ENCODE results near the gene CTXN2. TPM values are rescaled to one million over a fixed set of nuclear protein-coding genes. Genes with fewer than 3 reads are reported as not detected.

CTXN2 gene
- total RNA-seq, 1 experiment from 2014 or later, result not detected

DNA sequence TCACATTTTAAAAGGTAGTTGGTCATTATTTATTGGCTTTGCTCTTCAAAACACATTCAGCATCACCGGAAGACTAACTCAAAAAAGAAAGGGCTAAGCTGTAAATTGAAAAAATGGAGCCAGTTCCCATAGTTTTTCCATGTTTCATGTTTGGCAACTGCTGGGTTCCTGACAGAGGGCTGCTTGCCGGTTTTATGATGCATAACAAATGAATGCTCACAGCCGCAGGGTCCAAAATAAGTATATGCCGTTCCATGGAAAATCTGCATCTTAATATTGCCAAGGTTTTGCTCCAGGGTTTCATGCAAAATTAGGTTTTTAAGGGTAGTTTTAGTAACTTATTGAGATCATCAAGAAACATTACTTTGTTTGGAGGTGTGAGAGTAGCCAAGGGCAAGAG, 30.4 kb downstream of the CTXN2 start:
- ChIA-PET CTCF (no interaction called here), POLR2A (ENCODE audit: unreplicated experiment) (no interaction called here)
- Histone ChIP-seq H3K79me2 (ENCODE audit: low read depth) (no peaks in the 10 kb centered on the region), H3K9me2 (ENCODE audit: insufficient read depth) (no peaks in the 10 kb centered on the region), H3F3A (ENCODE audit: insufficient read depth, low read depth) (no peaks in the 10 kb centered on the region), H3K4me3 (no peak overlapping the region), H3K36me3 (ENCODE audit: low read depth) (no peaks in the 10 kb centered on the region), H3K27me3 (ENCODE audit: insufficient read depth, low read depth) (no peaks in the 10 kb centered on the region; the same call in 1 of the 2 replicates), H3K9me3 (ENCODE audit: insufficient read depth, low read depth) (no peaks in the 10 kb centered on the region), H3K4me2 (no peak overlapping the region), H3K27ac (no peak overlapping the region), H2AFZ (no peak overlapping the region), H4K20me1 (ENCODE audit: insufficient read depth) (no peaks in the 10 kb centered on the region), H3K4me1 (replicated peaks; ENCODE audit: insufficient read depth) (no peaks in the 10 kb centered on the region)
- intact Hi-C loops (cut with micrococcal nuclease; ENCODE audit: unreplicated experiment), result no loop called here
- no peak for DNase-seq
- TF ChIP-seq CTCF (conservative IDR thresholded peaks at IDR 0.05) (no peak), EZH2 (IDR thresholded peaks at IDR 0.05; ENCODE audit: low read depth) (no peak)
- no TSS peak for BruUV-seq (replicated peaks)

- H3K4me3 ChIP-seq, result no peak overlapping the region
- POLR2A ChIA-PET (ENCODE audit: unreplicated experiment), result no interaction called here
- no peaks in the 10 kb centered on the region for H3K4me1 ChIP-seq (replicated peaks; ENCODE audit: insufficient read depth)
- no peaks in the 10 kb centered on the region for H3K36me3 ChIP-seq (ENCODE audit: low read depth)
- H4K20me1 ChIP-seq (ENCODE audit: insufficient read depth), result no peaks in the 10 kb centered on the region
- no peaks in the 10 kb centered on the region for H3F3A ChIP-seq (ENCODE audit: insufficient read depth, low read depth)
- TF ChIP-seq EZH2 (IDR thresholded peaks at IDR 0.05; ENCODE audit: low read depth) (no peak), CTCF (conservative IDR thresholded peaks at IDR 0.05) (no peak)
- no peaks in the 10 kb centered on the region for H3K79me2 ChIP-seq (ENCODE audit: low read depth)
- no peak overlapping the region for H3K4me2 ChIP-seq
- H3K9me2 ChIP-seq (ENCODE audit: insufficient read depth), result no peaks in the 10 kb centered on the region
- intact Hi-C loops (cut with micrococcal nuclease; ENCODE audit: unreplicated experiment), result no loop called here
- no peaks in the 10 kb centered on the region; the same call in 1 of the 2 replicates for H3K27me3 ChIP-seq (ENCODE audit: insufficient read depth, low read depth)
- no peak overlapping the region for H3K27ac ChIP-seq
- no peaks in the 10 kb centered on the region for H3K9me3 ChIP-seq (ENCODE audit: insufficient read depth, low read depth)
- H2AFZ ChIP-seq, result no peak overlapping the region
- CTCF ChIA-PET, result no interaction called here
- BruUV-seq (replicated peaks), result no TSS peak
- DNase-seq, result no peak
Measured at GRCh38 chr15:48222627-48223026, 31.2 kb downstream of the CTXN2 start.

DNA sequence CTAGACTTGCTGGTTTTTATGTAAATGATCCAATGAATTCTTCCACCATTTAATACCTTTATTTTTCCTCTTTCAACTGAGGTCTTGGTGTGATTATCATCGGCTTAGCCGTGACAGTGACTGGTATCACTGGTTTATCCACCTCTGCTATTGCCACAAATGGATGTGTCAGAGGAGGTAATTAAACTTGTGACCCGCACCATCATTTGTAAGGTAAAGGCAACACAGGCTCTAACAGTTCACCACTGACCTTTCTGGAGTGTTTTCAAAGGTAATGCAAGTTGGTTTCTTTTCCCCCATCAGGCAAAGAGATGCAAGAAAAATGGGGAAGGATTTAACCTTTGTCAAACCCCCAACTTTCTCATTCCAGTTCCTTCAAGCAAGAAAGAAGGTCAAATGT, 34.3 kb downstream of the CTXN2 start:
- no peak for DNase-seq
- Histone ChIP-seq H3K27ac (no peak overlapping the region), H3K36me3 (ENCODE audit: low read depth) (no peaks in the 10 kb centered on the region), H3K4me3 (no peak overlapping the region), H3F3A (ENCODE audit: insufficient read depth, low read depth) (no peaks in the 10 kb centered on the region), H3K79me2 (ENCODE audit: low read depth) (no peaks in the 10 kb centered on the region), H4K20me1 (ENCODE audit: insufficient read depth) (no peaks in the 10 kb centered on the region), H3K9me3 (ENCODE audit: insufficient read depth, low read depth) (no peaks in the 10 kb centered on the region), H3K4me1 (replicated peaks; ENCODE audit: insufficient read depth) (no peaks in the 10 kb centered on the region), H2AFZ (no peak overlapping the region), H3K4me2 (no peak overlapping the region), H3K27me3 (ENCODE audit: insufficient read depth, low read depth) (no peaks in the 10 kb centered on the region; the same call in 1 of the 2 replicates), H3K9me2 (ENCODE audit: insufficient read depth) (no peaks in the 10 kb centered on the region)
- CTCF ChIA-PET, result no interaction called here
- intact Hi-C loops (cut with micrococcal nuclease; ENCODE audit: unreplicated experiment), result no loop called here
- no TSS peak for BruUV-seq (replicated peaks)
- TF ChIP-seq EZH2 (IDR thresholded peaks at IDR 0.05; ENCODE audit: low read depth) (no peak), CTCF (conservative IDR thresholded peaks at IDR 0.05) (no peak)
- POLR2A ChIA-PET (ENCODE audit: unreplicated experiment), result no interaction called here

All from PC-9 (cell line).